GM12801 (cell line): ENCODE results near the gene SLC1A3.

Source experiments
- CTCF ChIP-seq: IDR thresholded peaks from one replicate; pipeline ENCODE4 v1.5.1; 2011; ENCODE audit warnings: control low read depth; ENCODE audit not compliant: insufficient read length; ENCODE audit errors: extremely low read depth

Gene SLC1A3

GRCh38 chr5:36613771-36614656, 7.6 kb downstream of the SLC1A3 start:
- TF ChIP-seq CTCF, result no peak

DNA sequence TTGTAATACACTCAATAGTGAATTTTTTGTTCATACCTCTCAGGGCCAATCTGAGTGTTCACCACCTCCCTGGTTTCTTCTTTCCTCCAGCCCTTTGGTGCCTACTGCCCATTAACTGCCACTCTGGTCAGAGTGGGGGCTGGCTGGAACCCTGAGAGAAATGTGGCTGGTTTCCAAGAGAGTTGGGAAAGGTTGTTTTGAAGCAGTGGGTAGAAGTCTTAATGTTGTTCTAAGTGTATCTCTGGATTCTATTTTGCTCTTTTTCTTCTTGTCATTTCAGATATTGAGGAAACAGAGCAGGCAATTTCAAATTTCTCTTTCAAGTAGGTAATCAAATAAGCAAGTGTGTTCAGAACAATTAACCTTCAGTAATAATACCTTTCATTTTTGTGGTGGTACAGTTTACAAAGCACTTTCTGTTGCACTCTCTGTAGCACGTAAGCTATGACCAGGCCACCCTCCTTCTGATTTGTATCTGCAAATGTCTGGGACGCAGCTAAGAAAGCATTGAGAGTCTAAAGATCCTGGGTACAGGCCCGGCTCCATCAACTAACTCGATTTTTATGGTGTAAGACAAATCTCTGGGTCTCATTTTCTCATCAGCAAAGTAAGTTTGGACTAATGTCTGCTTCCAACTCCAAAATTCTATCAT, 8.4 kb downstream of the SLC1A3 start:
- TF ChIP-seq CTCF, result no peak

DNA sequence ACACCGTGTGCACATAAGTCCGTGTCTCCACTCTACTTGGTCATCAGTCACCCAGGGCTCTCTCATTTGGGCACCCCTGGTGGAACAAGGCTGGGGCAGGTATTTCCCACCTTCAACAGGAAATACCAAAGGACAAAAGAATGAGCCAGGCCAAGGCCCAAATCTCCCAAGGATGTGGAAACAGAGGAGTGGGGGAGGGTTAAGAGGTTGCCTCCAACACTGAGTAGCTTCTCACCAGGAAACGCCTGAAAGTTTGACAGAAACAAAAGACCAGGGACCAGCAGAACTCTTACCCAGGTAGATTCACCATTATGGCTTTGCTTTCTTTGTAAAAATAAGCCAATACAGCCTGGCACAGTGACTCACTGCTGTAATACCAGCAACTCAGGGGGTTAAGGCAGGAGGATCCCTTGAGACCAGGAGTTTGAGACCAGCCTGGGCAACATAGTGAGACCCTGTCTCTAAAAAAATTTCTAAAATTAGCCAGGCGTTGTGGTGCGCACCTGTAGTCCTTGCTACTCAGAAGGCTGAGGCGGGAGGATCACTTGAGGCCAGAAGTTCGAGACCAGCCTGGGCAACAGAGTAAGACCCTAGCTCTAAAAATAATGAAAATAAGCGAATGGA, 12.7 kb downstream of the SLC1A3 start:
- no peak for TF ChIP-seq CTCF

- no peak for TF ChIP-seq CTCF
Measured at GRCh38 chr5:36621985-36622384, 15.6 kb downstream of the SLC1A3 start.

GRCh38 chr5:36623832-36624231, 17.4 kb downstream of the SLC1A3 start:
- TF ChIP-seq CTCF, result no peak

GRCh38 chr5:36624277-36624676, 17.9 kb downstream of the SLC1A3 start:
- no peak for TF ChIP-seq CTCF

DNA sequence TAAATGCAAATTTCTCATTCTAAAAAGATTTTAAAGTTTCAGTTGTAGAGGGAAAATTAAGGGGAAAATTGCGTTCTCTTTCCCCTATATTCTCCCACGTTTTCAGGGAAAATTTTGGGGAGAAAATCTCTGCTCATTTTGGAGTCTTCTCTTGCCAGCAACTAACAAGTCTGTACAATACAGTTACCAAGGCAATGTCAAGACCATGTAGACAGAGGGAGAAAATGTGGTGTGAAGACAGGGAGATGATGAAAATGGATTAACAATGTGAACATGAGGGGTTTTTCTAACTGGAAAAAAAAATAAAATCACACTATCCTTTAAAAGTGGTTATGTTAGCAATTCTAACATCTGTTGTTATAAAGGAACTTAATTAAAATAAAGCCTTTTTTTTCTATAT, 22.3 kb downstream of the SLC1A3 start:
- no peak for TF ChIP-seq CTCF
